Natural killer cell (primary cell): ENCODE data around the gene ABAT. TPM values are rescaled to one million over a fixed set of nuclear protein-coding genes. Genes with fewer than 3 reads are reported as not detected.

Experiments
- ATAC-seq, 3 donors: fragments of 150-1000 bp in 2 of 3; fragments of 200-7000 bp in 1 of 3; cut with Tn5 transposase; 1 replicate in 1 of 3; 2 replicates in 2 of 3; pipeline ENCODE4 v1.10.0; 2021; ENCODE audit warnings: mild to moderate bottlenecking in 2 of 3, moderate library complexity in 2 of 3
- DNase-seq, 2 donors: peaks; one replicate each; pipeline versions ENCODE4 v3.0.0 to v3.0.0-alpha.2; 2013 to 2021; ENCODE audit warnings: mixed read lengths in 1 of 2
- H3K27ac ChIP-seq: one replicate; pipeline ENCODE4 v1.5.1; 2013; ENCODE audit warnings: mild to moderate bottlenecking, low read length
- H3K27me3 ChIP-seq: one replicate; pipeline ENCODE4 v1.6.1; 2013; ENCODE audit warnings: low read length; ENCODE audit not compliant: control insufficient read depth, insufficient read depth
- H3K36me3 ChIP-seq: one replicate; pipeline ENCODE4 v1.6.1; 2013; ENCODE audit warnings: low read length; ENCODE audit not compliant: control insufficient read depth, insufficient read depth
- H3K4me1 ChIP-seq: one replicate; pipeline ENCODE4 v1.6.1; 2013; ENCODE audit warnings: low read length; ENCODE audit not compliant: control insufficient read depth, insufficient read depth
- H3K4me3 ChIP-seq: one replicate; pipeline ENCODE4 v1.5.1; 2013; ENCODE audit warnings: low read length
- H3K9me3 ChIP-seq: one replicate; pipeline ENCODE4 v1.6.1; 2013; ENCODE audit warnings: low read length; ENCODE audit not compliant: control insufficient read depth, insufficient read depth
- H3K27ac Mint-ChIP-seq, 2 donors: one replicate each; pipeline ENCODE4 v1.8.0; 2022; ENCODE audit warnings: mild to moderate bottlenecking in 2 of 2, mixed read lengths in 2 of 2, moderate library complexity in 1 of 2
- H3K27me3 Mint-ChIP-seq, 2 donors: one replicate each; pipeline ENCODE4 v1.8.0; 2022; ENCODE audit warnings: low read depth in 2 of 2, mixed read lengths in 2 of 2
- H3K36me3 Mint-ChIP-seq: one replicate; pipeline ENCODE4 v1.8.0; 2022; ENCODE audit warnings: mixed read lengths
- H3K4me1 Mint-ChIP-seq, 2 donors: one replicate each; pipeline ENCODE4 v1.8.0; 2022; ENCODE audit warnings: mixed read lengths in 2 of 2
- H3K4me3 Mint-ChIP-seq: one replicate; pipeline ENCODE4 v1.8.0; 2022; ENCODE audit warnings: mild to moderate bottlenecking, moderate library complexity, mixed read lengths
- H3K9me3 Mint-ChIP-seq, 2 donors: one replicate each; pipeline ENCODE4 v1.8.0; 2022; ENCODE audit warnings: mixed read lengths in 2 of 2
- WGBS: methylation state at CpG from one replicate; pipeline ENCODE4 v1.1.7; 2013; ENCODE audit warnings: missing lambda C conversion rate; ENCODE audit not compliant: insufficient coverage; 5-methylcytosine and 5-hydroxymethylcytosine counted together
- intact Hi-C: fragments of 100-400 bp; cut with micrococcal nuclease; formaldehyde crosslinking; loops from one replicate; pipeline ENCODE4 v1.14.2; 2022
- total RNA-seq, 4 donors: library from RNA; stranded (reverse); fragments of 120-200 nt in 1 of 4; gene quantifications; one replicate each; pipeline versions ENCODE4 v1.2.3 to v1.2.4, GENCODE V29; 2013 to 2022
- TF ChIP-seq, protein P1 (sequence below): fragments of 200-600 bp; IDR thresholded peaks from one replicate; pipeline ENCODE4 v1.8.0; 2022; ENCODE audit warnings: antibody characterized with exemption

Gene ABAT
- total RNA-seq, 3 donors from 2014 or later (not counting 1 experiment from before 2014, with no cell fraction given), result 11.0 to 13.4 (median 11.3) TPM

DNA sequence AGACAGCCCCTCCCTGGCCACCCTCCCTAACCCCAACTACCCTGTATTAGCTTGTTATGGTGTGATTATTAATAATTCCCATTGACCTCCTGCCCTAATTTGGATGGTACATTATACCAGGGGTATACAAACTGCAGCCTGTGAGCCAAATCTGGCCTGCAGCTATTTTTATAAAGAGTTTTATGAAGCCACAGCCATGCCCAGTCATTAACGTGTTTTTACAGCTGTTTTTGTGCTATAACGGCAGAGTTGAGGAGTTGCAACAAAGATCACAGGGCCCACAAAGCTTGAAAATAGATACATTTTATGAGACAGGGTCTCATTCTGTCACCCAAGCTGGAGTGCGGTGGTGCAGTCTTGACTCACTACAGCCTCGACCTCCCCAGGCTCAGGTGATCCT, 47.0 kb upstream of the ABAT start:
- Mint-ChIP-seq H3K9me3 (no peaks in the 10 kb centered on the region), H3K4me3 (no peak overlapping the region), H3K27ac (peak overlapping the region in 1 of 2 donors; percentile 33), H3K27me3 (no peaks in the 10 kb centered on the region), H3K36me3 (peaks cover 25% of the 10 kb centered on the region), H3K4me1 (peaks cover 9 to 12% of the 10 kb centered on the region in 2 donors)
- DNase-seq (no peak), ATAC-seq (no peak)
- Histone ChIP-seq H3K4me1 (peaks cover 8% of the 10 kb centered on the region), H3K9me3 (no peaks in the 10 kb centered on the region), H3K27me3 (no peaks in the 10 kb centered on the region), H3K27ac (no peak overlapping the region), H3K4me3 (no peak overlapping the region), H3K36me3 (peaks cover 56% of the 10 kb centered on the region)
- 96% methylated on average over 4 of the region's 4 CpGs for WGBS
- TF ChIP-seq, protein P1, sequence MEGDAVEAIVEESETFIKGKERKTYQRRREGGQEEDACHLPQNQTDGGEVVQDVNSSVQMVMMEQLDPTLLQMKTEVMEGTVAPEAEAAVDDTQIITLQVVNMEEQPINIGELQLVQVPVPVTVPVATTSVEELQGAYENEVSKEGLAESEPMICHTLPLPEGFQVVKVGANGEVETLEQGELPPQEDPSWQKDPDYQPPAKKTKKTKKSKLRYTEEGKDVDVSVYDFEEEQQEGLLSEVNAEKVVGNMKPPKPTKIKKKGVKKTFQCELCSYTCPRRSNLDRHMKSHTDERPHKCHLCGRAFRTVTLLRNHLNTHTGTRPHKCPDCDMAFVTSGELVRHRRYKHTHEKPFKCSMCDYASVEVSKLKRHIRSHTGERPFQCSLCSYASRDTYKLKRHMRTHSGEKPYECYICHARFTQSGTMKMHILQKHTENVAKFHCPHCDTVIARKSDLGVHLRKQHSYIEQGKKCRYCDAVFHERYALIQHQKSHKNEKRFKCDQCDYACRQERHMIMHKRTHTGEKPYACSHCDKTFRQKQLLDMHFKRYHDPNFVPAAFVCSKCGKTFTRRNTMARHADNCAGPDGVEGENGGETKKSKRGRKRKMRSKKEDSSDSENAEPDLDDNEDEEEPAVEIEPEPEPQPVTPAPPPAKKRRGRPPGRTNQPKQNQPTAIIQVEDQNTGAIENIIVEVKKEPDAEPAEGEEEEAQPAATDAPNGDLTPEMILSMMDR, result no peak
- intact Hi-C loops, result no loop called here

DNA sequence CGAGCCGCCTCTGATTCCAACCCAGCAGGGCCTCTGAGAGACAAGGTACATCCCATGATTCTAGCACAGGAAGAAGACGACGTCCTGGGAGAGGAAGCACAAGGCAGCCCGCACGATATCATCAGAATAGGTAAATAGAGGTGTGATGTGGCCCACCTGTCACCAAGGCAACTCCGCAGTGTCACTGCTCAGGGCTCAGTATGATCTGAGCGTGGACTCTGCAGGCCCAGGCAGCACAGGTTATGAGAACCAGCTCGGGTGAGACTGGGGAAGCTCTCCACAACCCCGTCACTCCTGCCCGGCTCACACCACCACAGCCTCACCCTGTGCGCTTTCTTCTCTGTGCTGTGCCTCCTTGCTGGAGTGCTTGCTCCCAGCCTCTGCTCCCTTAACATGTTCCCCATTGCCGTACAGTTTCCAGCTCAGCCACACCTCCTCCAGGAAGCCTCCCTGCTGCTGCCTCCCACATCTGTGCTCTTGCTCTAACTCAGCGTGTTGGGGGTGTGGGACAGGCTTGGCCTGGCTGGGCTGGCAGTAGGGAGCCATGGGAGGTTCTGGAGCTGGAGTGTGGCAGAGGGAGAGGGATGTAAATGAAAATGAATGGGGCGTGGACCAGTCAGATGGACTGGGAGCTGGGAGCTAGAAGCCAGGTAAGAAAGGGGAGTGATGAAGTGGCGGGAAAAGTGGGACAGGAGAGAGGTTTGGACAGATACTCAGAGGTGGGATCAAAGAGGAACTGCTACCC, 45.3 kb upstream of the ABAT start:
- peak overlapping the region in 1 of 2 donors; percentile 20 for H3K27ac Mint-ChIP-seq
- Histone ChIP-seq H3K4me1 (peaks cover 12% of the 10 kb centered on the region), H3K27me3 (no peaks in the 10 kb centered on the region), H3K9me3 (no peaks in the 10 kb centered on the region), H3K36me3 (peaks cover 62% of the 10 kb centered on the region), H3K4me3 (no peak overlapping the region), H3K27ac (no peak overlapping the region)
- H3K4me3 Mint-ChIP-seq, result no peak overlapping the region
- peaks cover 28% of the 10 kb centered on the region for H3K36me3 Mint-ChIP-seq
- no peaks in the 10 kb centered on the region for H3K9me3 Mint-ChIP-seq
- peaks cover 10 to 12% of the 10 kb centered on the region in 2 donors for H3K4me1 Mint-ChIP-seq
- ATAC-seq (no peak), DNase-seq (no peak)
- intact Hi-C loops, result no loop called here
- 93% methylated on average over 16 of the region's 16 CpGs for WGBS
- H3K27me3 Mint-ChIP-seq, result no peaks in the 10 kb centered on the region
- TF ChIP-seq, protein P1, result no peak

DNA sequence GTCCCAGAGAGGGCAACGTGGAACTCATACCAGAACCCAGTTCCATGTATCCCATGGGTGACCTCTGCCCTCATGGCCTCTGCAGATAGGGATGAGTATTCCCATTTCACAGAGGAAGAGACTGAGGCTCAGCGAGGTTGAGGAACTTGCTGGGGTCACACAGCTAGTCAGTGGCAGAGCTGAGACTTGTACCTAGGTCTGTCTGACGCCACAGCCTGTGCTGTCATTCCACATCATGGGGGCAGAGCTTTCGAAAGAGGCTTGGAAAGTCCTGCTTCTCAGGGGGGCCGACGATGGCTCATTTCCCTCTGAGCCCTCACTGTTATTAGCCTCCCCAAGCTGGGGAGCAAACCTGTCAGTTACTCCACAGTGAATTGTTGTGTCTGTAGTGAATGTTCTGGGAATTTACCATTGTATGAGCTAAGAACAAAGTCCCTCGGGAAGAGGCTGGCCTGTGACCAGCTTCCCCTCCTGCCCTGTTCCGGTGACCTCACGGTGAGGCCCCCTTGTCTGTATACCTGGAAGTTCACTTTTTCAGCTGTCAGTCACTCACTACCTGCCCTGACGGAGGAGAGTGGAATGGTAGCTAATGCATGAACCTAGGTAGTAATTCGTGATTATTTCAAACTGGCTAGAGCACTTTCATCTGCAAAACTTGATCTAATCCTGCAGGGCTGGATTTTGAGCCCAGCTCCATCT, 44.0 kb upstream of the ABAT start:
- no peak for ATAC-seq
- intact Hi-C loops, result no loop called here
- 95% methylated on average over 11 of the region's 11 CpGs for WGBS

More for the DNA sequence above, 44.0 kb upstream of the ABAT start:
- Histone ChIP-seq H3K36me3 (peaks cover 69% of the 10 kb centered on the region), H3K9me3 (no peaks in the 10 kb centered on the region), H3K27ac (no peak overlapping the region), H3K4me1 (peaks cover 12% of the 10 kb centered on the region), H3K4me3 (no peak overlapping the region), H3K27me3 (no peaks in the 10 kb centered on the region)
- Mint-ChIP-seq H3K4me1 (peaks cover 10 to 12% of the 10 kb centered on the region in 2 donors), H3K27me3 (no peaks in the 10 kb centered on the region), H3K27ac (no peak overlapping the region), H3K36me3 (peaks cover 28% of the 10 kb centered on the region), H3K9me3 (no peaks in the 10 kb centered on the region), H3K4me3 (no peak overlapping the region)
- TF ChIP-seq, protein P1, result no peak
- DNase-seq, result no peak
